OCI-LY1 (cell line): ENCODE results near the gene U2AF1.
"Not testable (repeated sequence)": the region's sequence is repeated elsewhere in the genome, so short reads cannot be mapped to it uniquely, and the experiment has no call there.

Experiments used
- H2AFZ ChIP-seq: fragments of 200-600 bp; sonication (generic), shearing (Covaris generic); 2 replicates; pipeline ENCODE4 v1.6.0; 2014; ENCODE audit warnings: antibody characterized with exemption, mild to moderate bottlenecking, low read length
- H3F3A ChIP-seq: fragments of 200-600 bp; sonication (generic), shearing (Covaris generic); 2 replicates; pipeline ENCODE4 v1.6.0; 2014; ENCODE audit warnings: mild to moderate bottlenecking, antibody characterized with exemption, low read length, moderate library complexity; ENCODE audit not compliant: insufficient read depth
- H3K27ac ChIP-seq: fragments of 200-600 bp; sonication (generic); 2 replicates; pipeline ENCODE4 v1.5.1; 2014; ENCODE audit warnings: low read length, mixed run types, mild to moderate bottlenecking, low read depth; ENCODE audit not compliant: poor library complexity, severe bottlenecking
- H3K27me3 ChIP-seq: fragments of 200-600 bp; sonication (generic); 2 replicates; pipeline ENCODE4 v1.6.0; 2014; ENCODE audit warnings: antibody characterized with exemption, mild to moderate bottlenecking, low read length, moderate library complexity; ENCODE audit not compliant: insufficient read depth
- H3K36me3 ChIP-seq: fragments of 200-600 bp; sonication (generic); 2 replicates; pipeline ENCODE4 v1.6.1; 2014; ENCODE audit warnings: mild to moderate bottlenecking, antibody characterized with exemption, low read length, moderate library complexity, mixed read lengths; ENCODE audit not compliant: insufficient read depth
- H3K4me1 ChIP-seq: fragments of 200-600 bp; sonication (generic); 2 replicates; pipeline ENCODE4 v1.5.1; 2014; ENCODE audit warnings: mild to moderate bottlenecking, low read length, moderate library complexity; ENCODE audit not compliant: insufficient read depth, severe bottlenecking
- H3K4me2 ChIP-seq: fragments of 200-600 bp; sonication (generic), shearing (Covaris generic); 2 replicates; pipeline ENCODE4 v1.6.1; 2014; ENCODE audit warnings: low read length
- H3K4me3 ChIP-seq: fragments of 200-600 bp; sonication (generic); 2 replicates; pipeline ENCODE4 v1.5.1; 2014; ENCODE audit warnings: low read length, low read depth, mild to moderate bottlenecking, mixed read lengths; ENCODE audit not compliant: poor library complexity, severe bottlenecking
- H3K79me2 ChIP-seq: fragments of 200-600 bp; shearing (Covaris generic); 2 replicates; pipeline ENCODE4 v1.6.1; 2016; ENCODE audit warnings: mixed run types, low read length, mixed read lengths; ENCODE audit not compliant: insufficient read depth
- H3K9ac ChIP-seq: fragments of 200-600 bp; sonication (generic), shearing (Covaris generic); 2 replicates; pipeline ENCODE4 v1.6.1; 2014; ENCODE audit warnings: mild to moderate bottlenecking, low read length, mixed read lengths
- H3K9me2 ChIP-seq: fragments of 200-600 bp; sonication (generic), shearing (Covaris generic); 2 replicates; pipeline ENCODE4 v1.6.1; 2014; ENCODE audit warnings: low read depth, mild to moderate bottlenecking, low read length, mixed read lengths
- H3K9me3 ChIP-seq: fragments of 200-600 bp; shearing (Covaris generic); 2 replicates; pipeline ENCODE4 v1.6.1; 2014; ENCODE audit warnings: low read length, mixed read lengths
- H4K20me1 ChIP-seq: fragments of 200-600 bp; sonication (generic), shearing (Covaris generic); 2 replicates; pipeline ENCODE4 v1.6.0; 2016; ENCODE audit warnings: mild to moderate bottlenecking, low read length; ENCODE audit not compliant: insufficient read depth

Gene U2AF1

DNA sequence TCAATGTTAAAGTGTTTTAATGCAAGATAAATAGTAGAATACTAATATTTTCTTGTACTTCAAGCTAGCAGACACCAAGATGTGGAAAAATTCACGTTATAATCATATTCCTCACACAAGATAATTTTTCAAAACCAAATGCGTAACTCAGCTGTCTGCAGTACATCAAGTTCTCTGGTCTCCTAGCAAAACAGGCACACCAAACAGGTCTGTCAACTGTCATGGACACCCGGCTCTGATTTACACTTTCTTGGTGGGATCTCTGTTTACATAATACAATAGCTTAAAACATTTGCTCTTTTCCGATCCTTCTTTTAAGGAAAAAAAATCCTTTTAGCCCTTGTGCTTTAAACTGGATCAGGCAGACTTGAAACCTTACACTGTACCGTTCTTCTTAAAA is 5.7 kb downstream of the U2AF1 start:
- H3K4me2 ChIP-seq, H3K79me2 ChIP-seq, H3K9ac ChIP-seq, H4K20me1 ChIP-seq, H3K36me3 ChIP-seq, H3F3A ChIP-seq, H3K27me3 ChIP-seq, H3K27ac ChIP-seq, H3K4me3 ChIP-seq, H2AFZ ChIP-seq, H3K9me3 ChIP-seq, H3K9me2 ChIP-seq, H3K4me1 ChIP-seq: not testable (repeated sequence)

DNA sequence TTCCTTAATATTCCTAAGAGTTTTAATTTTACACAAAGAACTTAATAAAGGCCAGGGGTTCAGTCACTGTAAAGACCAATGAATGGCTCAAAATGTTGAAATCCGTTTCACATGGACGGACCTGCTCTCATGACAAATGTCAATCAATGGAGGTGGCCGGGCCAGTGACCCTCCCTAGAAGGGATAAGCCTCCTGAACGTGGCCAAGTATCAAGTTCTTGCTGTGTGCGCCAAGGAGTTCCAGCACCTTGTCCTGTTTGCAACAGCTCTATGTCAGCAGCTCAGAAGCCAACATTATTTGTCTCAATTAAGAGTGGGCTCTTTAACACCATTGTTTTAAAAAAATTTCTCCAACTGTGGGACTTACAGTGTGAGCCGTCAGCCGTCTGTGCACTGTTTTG is 6.4 kb downstream of the U2AF1 start:
- H3K9me3 ChIP-seq, H4K20me1 ChIP-seq, H3K4me1 ChIP-seq, H3K27ac ChIP-seq, H3F3A ChIP-seq, H3K79me2 ChIP-seq, H3K27me3 ChIP-seq, H3K4me3 ChIP-seq, H3K9me2 ChIP-seq, H3K9ac ChIP-seq, H3K36me3 ChIP-seq, H3K4me2 ChIP-seq, H2AFZ ChIP-seq: not testable (repeated sequence)

DNA sequence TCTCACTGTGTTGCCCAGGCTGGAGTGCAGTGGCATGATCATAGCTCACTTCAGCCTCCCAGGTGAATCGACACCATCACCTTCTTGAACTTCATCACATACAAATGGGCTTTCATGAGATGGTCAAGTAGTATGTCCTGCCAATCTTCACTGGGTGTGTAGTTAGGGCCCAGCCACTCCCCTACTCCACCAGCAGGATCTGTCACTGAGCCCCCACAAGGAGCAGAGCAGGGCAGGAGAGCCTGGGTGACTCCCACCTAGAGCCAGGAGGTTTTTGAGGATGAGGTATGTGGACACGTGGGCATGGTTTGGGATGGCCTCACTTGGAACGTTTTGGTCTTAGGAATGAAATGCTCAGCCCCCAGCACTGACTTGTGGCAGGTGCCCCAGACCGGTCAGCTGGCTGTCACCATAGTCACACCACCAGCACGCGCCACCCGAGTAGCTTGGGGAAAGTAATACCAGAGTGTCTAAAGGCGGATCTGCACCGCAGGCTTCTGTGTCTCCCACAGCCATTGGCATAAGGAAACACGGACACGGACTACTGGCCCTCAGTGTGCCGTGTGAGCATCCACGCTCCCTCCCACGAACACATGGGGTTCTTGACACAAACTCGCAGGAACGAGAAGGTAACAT is 15.3 kb downstream of the U2AF1 start:
- not testable (repeated sequence) for H3K4me1 ChIP-seq, H4K20me1 ChIP-seq, H3K27me3 ChIP-seq, H3K9me2 ChIP-seq, H2AFZ ChIP-seq, H3K4me3 ChIP-seq, H3K27ac ChIP-seq, H3K9ac ChIP-seq, H3K36me3 ChIP-seq, H3F3A ChIP-seq, H3K9me3 ChIP-seq, H3K79me2 ChIP-seq, H3K4me2 ChIP-seq

DNA sequence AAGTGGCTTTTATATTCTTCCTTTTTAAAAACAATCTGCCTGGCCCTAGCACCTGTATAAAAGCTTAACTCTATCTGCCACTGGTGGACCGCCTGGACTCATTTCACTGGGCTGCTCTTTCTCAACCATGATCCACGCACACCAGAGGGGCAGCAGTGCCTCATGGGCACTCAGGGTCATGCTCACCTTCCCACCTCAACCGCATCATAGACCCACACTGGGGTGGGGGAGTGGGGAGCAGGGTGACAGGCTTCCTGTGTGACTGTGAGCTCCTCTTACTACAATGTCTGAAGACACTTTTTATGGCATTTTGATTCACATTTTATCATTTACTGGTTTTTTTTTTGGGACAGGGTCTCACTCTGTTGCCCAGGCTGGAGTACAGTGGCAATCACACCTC is 16.4 kb downstream of the U2AF1 start:
- not testable (repeated sequence) for H3K4me1 ChIP-seq, H3K27ac ChIP-seq, H3K36me3 ChIP-seq, H3K4me3 ChIP-seq, H3K79me2 ChIP-seq, H3K27me3 ChIP-seq, H3K9me3 ChIP-seq, H4K20me1 ChIP-seq, H2AFZ ChIP-seq, H3K9ac ChIP-seq, H3K9me2 ChIP-seq, H3K4me2 ChIP-seq, H3F3A ChIP-seq

DNA sequence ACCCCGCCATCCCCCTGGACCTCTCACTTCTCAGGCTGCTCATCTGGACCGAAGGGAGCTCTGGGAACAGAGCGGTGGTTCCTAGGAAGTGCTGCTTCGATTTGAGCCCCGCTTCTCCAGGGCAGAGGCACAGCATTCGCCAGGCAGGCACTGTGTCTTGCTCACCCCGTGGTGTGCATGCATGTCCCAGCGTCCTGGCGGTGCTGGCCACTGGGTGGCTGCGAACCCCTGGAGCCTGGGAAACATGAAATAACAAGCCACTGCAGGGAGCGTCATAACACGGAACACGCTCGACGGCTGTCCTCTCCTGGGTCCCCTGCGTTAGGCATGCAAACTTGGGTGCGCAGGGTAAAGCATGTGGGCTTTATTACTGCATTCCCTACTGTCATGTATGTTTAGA is 17.9 kb downstream of the U2AF1 start:
- not testable (repeated sequence) for H3K9ac ChIP-seq, H3K9me3 ChIP-seq, H3K4me2 ChIP-seq, H3K4me3 ChIP-seq, H2AFZ ChIP-seq, H3K4me1 ChIP-seq, H3K79me2 ChIP-seq, H3K27ac ChIP-seq, H3K9me2 ChIP-seq, H3F3A ChIP-seq, H3K27me3 ChIP-seq, H4K20me1 ChIP-seq, H3K36me3 ChIP-seq

DNA sequence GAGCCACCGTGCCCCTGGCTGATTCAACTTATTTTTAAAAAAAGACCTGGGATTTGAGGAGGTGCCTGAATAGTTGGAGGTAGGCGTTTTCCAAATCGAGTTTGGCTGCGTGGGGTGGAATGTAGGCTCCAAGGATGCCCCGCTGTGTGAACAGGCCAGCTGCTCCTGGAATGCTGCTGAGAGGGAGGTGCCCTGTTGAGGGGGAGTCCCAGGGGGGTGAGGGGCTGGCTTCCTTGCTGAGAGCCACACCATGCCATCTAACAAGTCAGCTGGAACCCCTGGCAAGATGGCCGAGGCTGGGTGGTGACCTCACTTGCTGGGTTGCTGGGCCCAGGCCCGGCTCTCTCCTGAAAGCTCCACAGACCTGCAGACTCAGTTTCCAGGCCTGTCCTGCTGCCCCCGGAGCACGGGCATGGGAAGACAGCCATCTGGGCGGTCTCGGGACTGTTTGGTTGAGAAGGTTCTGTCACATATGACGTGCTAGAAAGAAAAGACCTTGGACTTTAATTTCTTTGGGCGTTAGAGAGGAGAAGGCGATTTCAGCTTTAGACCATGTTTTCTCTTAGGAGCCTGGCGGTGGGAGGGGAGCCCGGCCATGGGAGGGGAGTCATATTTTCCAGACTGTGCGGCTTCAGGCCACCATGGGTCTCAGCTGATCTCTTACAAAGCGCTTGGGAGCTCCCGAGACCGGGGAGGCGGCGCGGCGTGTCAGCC is 24.6 kb downstream of the U2AF1 start:
- H3K9ac ChIP-seq, H3K9me2 ChIP-seq, H3K9me3 ChIP-seq, H3K27me3 ChIP-seq, H3K36me3 ChIP-seq, H3F3A ChIP-seq, H3K4me3 ChIP-seq, H3K4me2 ChIP-seq, H3K79me2 ChIP-seq, H3K4me1 ChIP-seq, H2AFZ ChIP-seq, H3K27ac ChIP-seq, H4K20me1 ChIP-seq: not testable (repeated sequence)

DNA sequence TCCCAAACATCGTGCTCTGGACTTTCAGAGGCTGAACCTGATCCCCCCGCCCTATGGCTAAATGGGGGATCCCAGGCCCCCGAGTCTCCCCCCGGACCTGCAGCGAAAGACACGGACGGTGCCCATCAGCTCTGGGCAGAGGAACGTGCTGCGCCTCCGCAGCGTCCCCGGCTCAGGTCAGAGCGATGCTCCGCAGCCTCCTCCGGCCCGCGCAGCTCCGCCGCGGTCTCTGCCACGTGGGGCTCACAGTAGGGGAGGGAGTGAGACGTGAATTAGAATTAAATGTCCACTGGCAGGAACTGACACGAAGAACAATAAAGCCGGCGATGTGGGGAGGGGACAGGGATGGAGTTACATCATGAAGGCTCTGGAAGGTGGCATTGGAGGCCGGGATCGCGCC is 30.7 kb downstream of the U2AF1 start:
- not testable (repeated sequence) for H3K4me1 ChIP-seq, H2AFZ ChIP-seq, H3K36me3 ChIP-seq, H3K9ac ChIP-seq, H4K20me1 ChIP-seq, H3K4me2 ChIP-seq, H3K27me3 ChIP-seq, H3F3A ChIP-seq, H3K79me2 ChIP-seq, H3K9me2 ChIP-seq, H3K9me3 ChIP-seq, H3K4me3 ChIP-seq, H3K27ac ChIP-seq
